ACC112 (cell line): ENCODE data around the gene DACT3.
A peak's percentile ranks its signal among the peaks of the same experiment; 100 is the strongest.
"Not testable (repeated sequence)": the region's sequence is repeated elsewhere in the genome, so short reads cannot be mapped to it uniquely, and the experiment has no call there.

Experiments used
- H2AFZ ChIP-seq: fragments of 200-600 bp; sonication (generic); one replicate; pipeline ENCODE4 v1.6.0; 2017; ENCODE audit warnings: antibody characterized with exemption, low read length; ENCODE audit not compliant: unreplicated experiment
- H3K27ac ChIP-seq: fragments of 200-600 bp; sonication (generic); 2 replicates; pipeline ENCODE4 v1.5.1; 2014; ENCODE audit warnings: low read depth, mild to moderate bottlenecking, antibody characterized with exemption, low read length, moderate library complexity
- H3K27me3 ChIP-seq: fragments of 200-600 bp; sonication (generic); 2 replicates; pipeline ENCODE4 v1.6.1; 2014; ENCODE audit warnings: mild to moderate bottlenecking, antibody characterized with exemption, low read length, moderate library complexity, mixed read lengths; ENCODE audit not compliant: insufficient read depth
- H3K36me3 ChIP-seq: fragments of 200-600 bp; sonication (generic); 2 replicates; pipeline ENCODE4 v1.6.1; 2016; ENCODE audit warnings: mild to moderate bottlenecking, antibody characterized with exemption, low read length, moderate library complexity, mixed read lengths; ENCODE audit not compliant: insufficient read depth
- H3K4me1 ChIP-seq: fragments of 200-600 bp; sonication (generic); one replicate; pipeline ENCODE4 v1.6.1; 2016; ENCODE audit warnings: low read length, mixed read lengths; ENCODE audit not compliant: insufficient read depth, unreplicated experiment, control insufficient read depth
- H3K4me3 ChIP-seq: fragments of 200-600 bp; sonication (generic); 2 replicates; pipeline ENCODE4 v1.5.1; 2014; ENCODE audit warnings: mild to moderate bottlenecking, low read depth, low read length
- H3K79me2 ChIP-seq: fragments of 200-600 bp; sonication (generic); one replicate; pipeline ENCODE4 v1.6.0; 2016; ENCODE audit warnings: low read length; ENCODE audit not compliant: control insufficient read depth, unreplicated experiment, insufficient read depth

The DACT3 gene

GRCh38 chr19:46633130-46633529, 27.9 kb downstream of the DACT3 start:
- Histone ChIP-seq H3K79me2 (no peaks in the 10 kb centered on the region), H3K4me3 (no peak overlapping the region), H3K36me3 (no peaks in the 10 kb centered on the region), H3K4me1 (peaks cover 9% of the 10 kb centered on the region), H3K27ac (no peak overlapping the region), H3K27me3 (no peaks in the 10 kb centered on the region), H2AFZ (no peak overlapping the region)

- H3K27ac ChIP-seq = no peak overlapping the region
- no peaks in the 10 kb centered on the region for H3K79me2 ChIP-seq
- H3K4me1 ChIP-seq = peaks cover 9% of the 10 kb centered on the region
- H3K27me3 ChIP-seq = no peaks in the 10 kb centered on the region
- no peak overlapping the region for H3K4me3 ChIP-seq
- H3K36me3 ChIP-seq = no peaks in the 10 kb centered on the region
- H2AFZ ChIP-seq = no peak overlapping the region
Measured at GRCh38 chr19:46631481-46631880, 29.5 kb downstream of the DACT3 start.

- no peak overlapping the region for H3K4me3 ChIP-seq
- no peak overlapping the region for H3K27ac ChIP-seq
- no peaks in the 10 kb centered on the region for H3K36me3 ChIP-seq
- no peaks in the 10 kb centered on the region for H3K27me3 ChIP-seq
- no peak overlapping the region for H2AFZ ChIP-seq
- H3K79me2 ChIP-seq = no peaks in the 10 kb centered on the region
- H3K4me1 ChIP-seq = peaks cover 13% of the 10 kb centered on the region
Measured at GRCh38 chr19:46630586-46631205, 30.3 kb downstream of the DACT3 start.

- Histone ChIP-seq H3K27ac (no peak overlapping the region), H3K4me3 (no peak overlapping the region), H3K4me1 (peaks cover 19% of the 10 kb centered on the region), H3K36me3 (no peaks in the 10 kb centered on the region), H2AFZ (no peak overlapping the region), H3K79me2 (no peaks in the 10 kb centered on the region), H3K27me3 (no peaks in the 10 kb centered on the region)
Measured at GRCh38 chr19:46629546-46630025, 31.4 kb downstream of the DACT3 start.

- not testable (repeated sequence) for H3K36me3 ChIP-seq, H3K79me2 ChIP-seq, H3K4me3 ChIP-seq, H3K27ac ChIP-seq, H3K27me3 ChIP-seq, H2AFZ ChIP-seq
- peaks cover 19% of the 10 kb centered on the region for H3K4me1 ChIP-seq
Measured at GRCh38 chr19:46628970-46629369, 32.0 kb downstream of the DACT3 start.

GRCh38 chr19:46626446-46626845, 34.5 kb downstream of the DACT3 start:
- peaks cover 21% of the 10 kb centered on the region for H3K4me1 ChIP-seq
- H3K79me2 ChIP-seq = peaks cover 9% of the 10 kb centered on the region
- H2AFZ ChIP-seq = no peak overlapping the region
- no peaks in the 10 kb centered on the region for H3K27me3 ChIP-seq
- no peak overlapping the region for H3K4me3 ChIP-seq
- H3K36me3 ChIP-seq = no peaks in the 10 kb centered on the region
- H3K27ac ChIP-seq = no peak overlapping the region

GRCh38 chr19:46625731-46626130, 35.3 kb downstream of the DACT3 start:
- Histone ChIP-seq H2AFZ (no peak overlapping the region), H3K79me2 (peaks cover 9% of the 10 kb centered on the region), H3K27ac (peak overlapping the region; percentile 88), H3K4me3 (no peak overlapping the region), H3K27me3 (no peaks in the 10 kb centered on the region), H3K36me3 (no peaks in the 10 kb centered on the region), H3K4me1 (peaks cover 18% of the 10 kb centered on the region)

- Histone ChIP-seq H3K4me3 (peak within 1 kb of the TSS; percentile 75), H3K36me3 (no peaks in the 10 kb centered on the region), H3K27ac (peak within 1 kb of the TSS; percentile 88), H2AFZ (peak within 1 kb of the TSS; percentile 17), H3K27me3 (no peaks in the 10 kb centered on the region), H3K4me1 (peaks cover 24% of the 10 kb centered on the region), H3K79me2 (peaks cover 9% of the 10 kb centered on the region)
Measured at GRCh38 chr19:46624958-46625661, 35.9 kb downstream of the DACT3 start, which contains the start of gene PTGIR. TSS of gene PTGIR (minus strand) at chr19:46625089. CDS start at chr19:46624225, 864 bp downstream.

GRCh38 chr19:46623915-46624502, 37.0 kb downstream of the DACT3 start:
- Histone ChIP-seq H3K4me3 (peak overlapping the region; percentile 67), H2AFZ (no peak overlapping the region), H3K4me1 (peaks cover 28% of the 10 kb centered on the region), H3K36me3 (no peaks in the 10 kb centered on the region), H3K79me2 (peaks cover 9% of the 10 kb centered on the region), H3K27ac (peak overlapping the region; percentile 88; the same call in 1 of the 2 replicates), H3K27me3 (no peaks in the 10 kb centered on the region)

GRCh38 chr19:46622118-46622446, 38.9 kb downstream of the DACT3 start:
- Histone ChIP-seq H3K79me2 (peaks cover 9% of the 10 kb centered on the region), H3K36me3 (no peaks in the 10 kb centered on the region), H3K4me3 (no peak overlapping the region), H2AFZ (no peak overlapping the region), H3K27me3 (no peaks in the 10 kb centered on the region), H3K27ac (no peak overlapping the region), H3K4me1 (peaks cover 28% of the 10 kb centered on the region)
